ENCODE measurements around the gene DNAI1. TPM values are rescaled to one million over a fixed set of nuclear protein-coding genes. Genes with fewer than 3 reads are reported as not detected.
"Not testable (repeated sequence)": the region's sequence is repeated elsewhere in the genome, so short reads cannot be mapped to it uniquely, and the experiment has no call there.

Gene DNAI1
- total RNA-seq, 2 donors from 2014 or later, result not detected

DNA sequence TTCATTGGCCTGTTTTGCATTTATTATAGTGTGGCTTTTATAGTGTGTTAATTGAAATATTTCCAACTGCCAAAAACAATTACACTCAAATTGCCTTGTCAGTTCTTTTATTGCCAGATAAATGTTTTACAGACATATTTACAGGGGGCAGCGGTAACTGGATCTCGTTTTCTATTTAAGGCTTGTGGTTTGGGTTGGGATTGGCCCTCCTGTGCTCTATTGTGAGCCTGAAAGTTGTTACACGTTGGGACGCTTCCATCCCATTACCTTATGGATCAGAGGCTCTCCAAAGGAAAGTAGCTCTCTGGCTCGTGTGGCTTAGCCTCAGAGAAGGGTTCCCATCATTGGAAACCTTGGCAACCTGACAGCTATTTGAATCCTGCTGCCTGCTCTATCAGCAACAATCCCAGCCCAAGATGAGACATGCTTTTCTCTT, 20.8 kb downstream of the DNAI1 start:
- Histone ChIP-seq H3K4me1 (ENCODE audit: control insufficient read depth in 1 of 2, low read depth in 2 of 2) (no peaks in the 10 kb centered on the region), H3K9me3 (no peaks in the 10 kb centered on the region), H3K36me3 (no peaks in the 10 kb centered on the region), H3K27ac (no peak overlapping the region), H3K4me3 (no peak overlapping the region), H3K27me3 (replicated peaks; ENCODE audit: insufficient read depth) (no peaks in the 10 kb centered on the region)
- no peak for DNase-seq (ENCODE audit: low spot score)
- no peak for TF ChIP-seq CTCF (IDR thresholded peaks at IDR 0.05)
- no peak for ATAC-seq (ENCODE audit: insufficient number of reproducible peaks, low FRiP score, low read depth)

DNA sequence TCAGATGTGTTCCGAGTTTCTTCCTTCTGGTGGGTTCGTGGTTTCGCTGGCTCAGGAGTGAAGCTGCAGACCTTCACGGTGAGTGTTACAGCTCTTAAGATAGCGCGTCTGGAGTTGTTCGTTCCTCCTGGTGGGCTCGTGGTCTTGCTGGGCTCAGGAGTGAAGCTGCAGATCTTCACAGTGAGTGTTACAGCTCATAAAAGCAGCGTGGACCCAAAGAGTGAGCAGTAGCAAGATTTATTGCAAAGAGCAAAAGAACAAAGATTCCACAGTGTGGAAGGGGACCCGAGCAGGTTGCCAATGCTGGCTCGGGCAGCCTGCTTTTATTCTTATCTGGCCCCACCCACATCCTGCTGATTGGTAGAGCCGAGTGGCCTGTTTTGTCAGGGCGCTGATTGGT, 23.0 kb downstream of the DNAI1 start:
- not testable (repeated sequence) for H3K4me3 ChIP-seq; H3K9me3 ChIP-seq; ATAC-seq (ENCODE audit: insufficient number of reproducible peaks, low FRiP score, low read depth); H3K27me3 ChIP-seq (replicated peaks; ENCODE audit: insufficient read depth); H3K4me1 ChIP-seq (ENCODE audit: control insufficient read depth in 1 of 2, low read depth in 2 of 2); DNase-seq (ENCODE audit: low spot score); H3K27ac ChIP-seq; H3K36me3 ChIP-seq

DNA sequence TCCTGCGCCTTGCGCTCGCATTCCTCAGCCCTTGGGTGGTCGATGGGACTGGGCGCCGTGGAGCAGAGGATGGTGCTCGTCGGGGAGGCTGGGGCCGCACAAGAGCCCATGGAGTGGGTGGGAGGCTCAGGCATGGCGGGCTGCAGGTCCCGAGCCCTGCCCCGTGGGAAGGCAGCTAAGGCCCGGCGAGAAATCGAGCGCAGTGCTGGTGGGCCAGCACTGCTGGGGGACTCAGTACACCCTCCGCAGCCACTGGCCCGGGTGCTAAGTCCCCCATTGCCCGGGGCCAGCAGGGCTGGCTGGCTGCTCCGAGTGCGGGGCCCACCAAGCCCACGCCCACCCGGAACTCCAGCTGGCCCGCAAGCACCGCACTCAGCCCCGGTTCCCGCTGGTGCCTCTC, 24.1 kb downstream of the DNAI1 start:
- not testable (repeated sequence) for H3K27ac ChIP-seq; DNase-seq (ENCODE audit: low spot score); H3K27me3 ChIP-seq (replicated peaks; ENCODE audit: insufficient read depth); H3K4me1 ChIP-seq (ENCODE audit: control insufficient read depth in 1 of 2, low read depth in 2 of 2); H3K36me3 ChIP-seq; H3K9me3 ChIP-seq; H3K4me3 ChIP-seq; ATAC-seq (ENCODE audit: insufficient number of reproducible peaks, low FRiP score, low read depth)

GRCh38 chr9:34484678-34485077, 26.1 kb downstream of the DNAI1 start:
- no peak for DNase-seq (ENCODE audit: low spot score)
- Histone ChIP-seq H3K36me3 (no peaks in the 10 kb centered on the region), H3K4me1 (ENCODE audit: control insufficient read depth in 1 of 2, low read depth in 2 of 2) (no peaks in the 10 kb centered on the region), H3K9me3 (no peaks in the 10 kb centered on the region), H3K27ac (no peak overlapping the region), H3K4me3 (no peak overlapping the region), H3K27me3 (replicated peaks; ENCODE audit: insufficient read depth) (no peaks in the 10 kb centered on the region)
- no peak for TF ChIP-seq CTCF (IDR thresholded peaks at IDR 0.05)
- no peak for ATAC-seq (ENCODE audit: insufficient number of reproducible peaks, low FRiP score, low read depth)

DNA sequence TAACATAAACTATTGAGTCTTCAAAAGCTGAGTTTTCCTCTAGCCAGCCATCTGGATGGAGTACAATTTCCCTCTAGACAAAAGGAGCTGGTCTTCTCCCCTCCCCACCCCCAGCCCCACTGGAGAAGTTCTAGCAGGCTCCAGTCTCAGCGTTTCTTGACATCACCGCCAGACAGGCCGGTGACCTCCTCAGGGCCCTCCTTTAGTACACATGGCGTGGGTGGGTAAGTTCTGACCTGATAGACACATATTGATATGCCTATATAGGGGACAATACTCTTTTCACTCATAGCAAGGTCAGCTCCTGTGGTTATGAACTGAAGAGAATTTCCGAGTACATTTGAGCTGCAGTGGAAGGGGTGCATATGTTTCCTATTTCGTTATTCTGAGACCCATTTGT, 27.2 kb downstream of the DNAI1 start:
- Histone ChIP-seq H3K4me1 (ENCODE audit: control insufficient read depth in 1 of 2, low read depth in 2 of 2) (no peaks in the 10 kb centered on the region), H3K4me3 (no peak overlapping the region), H3K36me3 (no peaks in the 10 kb centered on the region), H3K9me3 (no peaks in the 10 kb centered on the region), H3K27me3 (replicated peaks; ENCODE audit: insufficient read depth) (no peaks in the 10 kb centered on the region), H3K27ac (no peak overlapping the region)
- DNase-seq (ENCODE audit: low spot score) (no peak), ATAC-seq (ENCODE audit: insufficient number of reproducible peaks, low FRiP score, low read depth) (no peak)
- no peak for TF ChIP-seq CTCF (IDR thresholded peaks at IDR 0.05)

DNA sequence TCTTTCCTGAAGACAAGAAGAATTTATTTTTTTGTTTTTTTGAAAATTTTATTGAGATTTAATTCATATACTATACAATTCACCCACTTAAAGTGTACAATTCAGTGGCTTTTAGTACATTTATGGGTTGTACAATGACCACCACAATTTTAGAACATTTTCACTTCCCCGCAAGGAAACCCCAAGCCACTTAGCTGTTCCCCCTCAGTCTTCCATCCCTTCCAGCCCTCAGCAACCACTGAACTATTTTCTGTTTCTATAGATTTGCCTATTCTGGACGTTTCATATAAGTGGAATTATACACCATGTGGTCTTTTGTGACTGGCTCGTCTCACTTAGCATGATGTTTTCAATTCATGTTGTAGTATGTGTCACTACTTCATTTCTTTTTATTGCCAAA, 28.0 kb downstream of the DNAI1 start:
- H3K4me1 ChIP-seq (ENCODE audit: control insufficient read depth in 1 of 2, low read depth in 2 of 2), result no peaks in the 10 kb centered on the region
- H3K36me3 ChIP-seq, result no peaks in the 10 kb centered on the region
- DNase-seq (ENCODE audit: low spot score) (no peak), ATAC-seq (ENCODE audit: insufficient number of reproducible peaks, low FRiP score, low read depth) (no peak)
- no peaks in the 10 kb centered on the region for H3K9me3 ChIP-seq
- no peaks in the 10 kb centered on the region for H3K27me3 ChIP-seq (replicated peaks; ENCODE audit: insufficient read depth)
- H3K4me3 ChIP-seq, result no peak overlapping the region
- no peak for TF ChIP-seq CTCF (IDR thresholded peaks at IDR 0.05)
- no peak overlapping the region for H3K27ac ChIP-seq
